LNCaP clone FGC (cell line): ENCODE data around the gene PIWIL4.

Experiments used
- DNase-seq: peaks from one replicate; pipeline ENCODE4 v3.0.0-alpha.2; 2011; ENCODE audit warnings: low read depth
- H3K4me3 ChIP-seq: 2 replicates; pipeline ENCODE4 v1.5.1; 2011; ENCODE audit warnings: mild to moderate bottlenecking, low read depth, low read length, control low read depth
- TF ChIP-seq, protein P1 (sequence below): IDR thresholded peaks from 2 replicates; pipeline ENCODE4 v1.5.1; 2012; ENCODE audit warnings: mild to moderate bottlenecking; ENCODE audit not compliant: control insufficient read depth, insufficient read depth; ENCODE audit errors: extremely low read depth

The PIWIL4 gene

DNA sequence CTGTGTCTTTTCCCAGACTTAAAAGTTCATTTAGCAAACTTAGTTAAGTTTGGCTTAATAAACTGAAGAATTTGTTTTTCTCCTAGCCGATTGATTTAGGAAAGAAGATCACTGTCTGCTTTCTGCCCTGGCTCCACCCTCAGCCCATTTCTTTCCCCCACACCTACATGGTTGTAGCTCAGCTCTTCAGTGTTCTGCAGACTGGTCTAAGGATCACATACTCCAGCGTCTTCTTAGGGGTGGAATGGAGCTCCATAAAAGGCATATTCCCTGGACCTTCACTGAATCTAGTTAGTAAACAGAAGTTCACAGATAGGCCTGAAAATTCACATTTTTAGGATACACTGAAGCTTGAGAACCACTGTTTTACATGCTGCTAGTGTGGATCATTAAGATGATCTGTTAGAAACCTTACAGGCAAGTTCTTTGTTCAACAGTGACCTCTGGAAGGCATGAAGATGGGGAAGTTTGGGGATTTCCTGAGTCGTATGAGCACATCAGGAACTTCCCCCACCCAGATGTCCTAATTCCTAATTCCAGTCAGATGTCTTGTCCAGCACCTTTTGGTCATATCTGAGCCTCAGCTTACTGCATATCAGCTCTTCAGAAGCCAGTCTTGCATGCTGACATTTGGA, 16.8 kb downstream of the PIWIL4 start:
- DNase-seq, result no peak
- H3K4me3 ChIP-seq, result no peak overlapping the region
- TF ChIP-seq, protein P1, sequence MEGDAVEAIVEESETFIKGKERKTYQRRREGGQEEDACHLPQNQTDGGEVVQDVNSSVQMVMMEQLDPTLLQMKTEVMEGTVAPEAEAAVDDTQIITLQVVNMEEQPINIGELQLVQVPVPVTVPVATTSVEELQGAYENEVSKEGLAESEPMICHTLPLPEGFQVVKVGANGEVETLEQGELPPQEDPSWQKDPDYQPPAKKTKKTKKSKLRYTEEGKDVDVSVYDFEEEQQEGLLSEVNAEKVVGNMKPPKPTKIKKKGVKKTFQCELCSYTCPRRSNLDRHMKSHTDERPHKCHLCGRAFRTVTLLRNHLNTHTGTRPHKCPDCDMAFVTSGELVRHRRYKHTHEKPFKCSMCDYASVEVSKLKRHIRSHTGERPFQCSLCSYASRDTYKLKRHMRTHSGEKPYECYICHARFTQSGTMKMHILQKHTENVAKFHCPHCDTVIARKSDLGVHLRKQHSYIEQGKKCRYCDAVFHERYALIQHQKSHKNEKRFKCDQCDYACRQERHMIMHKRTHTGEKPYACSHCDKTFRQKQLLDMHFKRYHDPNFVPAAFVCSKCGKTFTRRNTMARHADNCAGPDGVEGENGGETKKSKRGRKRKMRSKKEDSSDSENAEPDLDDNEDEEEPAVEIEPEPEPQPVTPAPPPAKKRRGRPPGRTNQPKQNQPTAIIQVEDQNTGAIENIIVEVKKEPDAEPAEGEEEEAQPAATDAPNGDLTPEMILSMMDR, result no peak

DNA sequence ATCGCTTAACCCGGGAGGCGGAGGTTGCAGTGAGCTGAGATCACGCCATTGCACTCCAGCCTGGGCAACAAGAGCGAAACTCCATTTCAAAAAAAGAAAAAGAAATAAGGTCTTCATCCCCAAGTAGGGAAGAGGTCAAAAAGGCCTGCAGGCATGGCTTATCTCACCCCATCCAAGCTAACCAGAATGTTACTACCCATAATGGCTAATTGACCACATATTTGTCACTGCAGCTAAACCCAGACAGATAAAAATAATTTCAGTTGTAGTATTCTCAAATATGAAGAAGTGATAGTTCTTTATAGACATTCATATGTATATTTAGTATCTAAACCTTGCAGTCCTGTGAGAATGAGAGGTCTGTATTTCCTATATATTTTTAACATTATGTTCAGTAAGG, 17.8 kb downstream of the PIWIL4 start:
- no peak overlapping the region for H3K4me3 ChIP-seq
- no peak for DNase-seq
- TF ChIP-seq, protein P1, result no peak

DNA sequence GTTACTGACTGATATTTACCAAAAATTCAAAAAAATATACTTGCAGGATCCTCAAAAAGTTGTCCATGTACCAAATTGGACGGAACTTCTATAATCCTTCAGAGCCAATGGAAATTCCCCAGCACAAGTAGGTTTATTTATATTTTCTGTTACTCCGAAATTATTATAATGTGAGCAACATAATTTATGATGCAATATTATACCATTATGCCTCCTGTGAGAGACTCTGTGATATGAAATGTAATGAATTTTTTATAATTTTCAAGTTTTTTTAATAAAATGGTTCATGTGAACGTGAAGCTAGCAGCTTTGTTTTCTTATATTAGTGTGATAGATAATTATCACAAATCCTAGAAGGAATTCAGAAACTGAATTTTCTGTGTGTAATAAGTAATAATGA, 18.2 kb downstream of the PIWIL4 start:
- TF ChIP-seq, protein P1, result no peak
- no peak for DNase-seq

DNA sequence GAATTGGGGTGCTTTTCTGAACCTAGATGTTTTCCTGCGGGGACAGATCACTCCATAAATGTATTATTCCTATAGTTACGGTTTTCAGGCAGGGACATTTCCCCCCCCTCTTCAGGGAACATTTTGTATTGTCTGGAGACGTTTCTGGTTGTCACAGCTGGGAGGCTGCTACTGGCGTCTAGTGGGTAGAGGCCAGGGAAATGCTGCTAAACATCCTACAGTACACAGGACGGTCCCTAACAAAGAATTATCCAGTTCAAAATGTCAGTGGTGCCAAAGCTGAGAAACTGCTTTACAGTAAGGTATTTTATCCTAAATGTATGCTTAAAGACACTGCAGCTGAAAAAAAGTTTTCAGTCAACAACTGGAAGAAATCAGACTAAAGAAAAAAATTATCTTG, 19.4 kb downstream of the PIWIL4 start:
- no peak overlapping the region for H3K4me3 ChIP-seq
- DNase-seq, result no peak
- TF ChIP-seq, protein P1, result no peak

More for the DNA sequence above, 18.2 kb downstream of the PIWIL4 start:
- no peak overlapping the region for H3K4me3 ChIP-seq

DNA sequence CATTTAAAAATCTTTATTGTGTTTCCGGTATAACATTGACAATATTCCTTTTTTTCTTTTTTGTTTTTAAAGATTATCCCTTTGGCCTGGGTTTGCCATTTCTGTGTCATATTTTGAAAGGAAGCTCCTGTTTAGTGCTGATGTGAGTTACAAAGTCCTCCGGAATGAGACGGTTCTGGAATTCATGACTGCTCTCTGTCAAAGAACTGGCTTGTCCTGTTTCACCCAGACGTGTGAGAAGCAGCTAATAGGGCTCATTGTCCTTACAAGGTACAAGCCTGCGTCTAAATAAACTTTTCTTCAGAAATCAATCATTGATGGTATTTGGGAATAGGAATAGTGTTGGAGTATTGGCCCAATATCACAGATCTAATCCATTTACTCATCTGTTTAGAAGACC, 19.8 kb downstream of the PIWIL4 start:
- TF ChIP-seq, protein P1, result no peak
- H3K4me3 ChIP-seq, result no peak overlapping the region
- DNase-seq, result no peak

DNA sequence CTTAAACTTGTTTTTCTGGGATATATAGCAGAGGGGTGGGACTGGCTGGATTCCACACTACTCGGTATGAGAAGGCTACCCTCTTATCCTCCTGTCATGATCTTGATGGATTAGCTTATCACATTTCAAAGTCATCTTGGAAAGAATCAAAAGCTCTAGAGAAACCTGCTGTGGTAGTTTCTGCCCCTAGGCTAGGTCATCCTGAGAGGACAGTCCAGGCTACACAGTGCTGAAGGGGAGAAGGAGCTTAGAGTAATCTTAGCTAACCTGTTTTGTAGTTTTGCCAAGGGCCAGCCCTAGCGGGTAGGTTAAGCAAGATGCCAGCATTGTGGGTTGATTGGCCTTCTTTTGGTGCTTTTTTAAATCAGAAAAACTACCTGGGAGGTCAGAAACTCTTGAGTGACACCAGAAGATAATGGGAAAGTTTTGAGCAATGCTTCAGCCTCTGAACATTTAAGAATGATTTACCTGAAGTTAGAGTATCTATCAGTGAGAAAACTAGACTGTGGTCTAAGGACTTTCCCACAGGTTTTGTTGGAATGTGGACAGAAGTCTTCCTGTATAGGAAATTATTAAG, 21.3 kb downstream of the PIWIL4 start:
- TF ChIP-seq, protein P1, result no peak
- no peak overlapping the region for H3K4me3 ChIP-seq
- DNase-seq, result no peak
